Adrenal gland (tissue), 12 donors: ENCODE data around the gene RPS6KA1. TPM values are rescaled to one million over a fixed set of nuclear protein-coding genes. Genes with fewer than 3 reads are reported as not detected.
"Not testable (repeated sequence)": the region's sequence is repeated elsewhere in the genome, so short reads cannot be mapped to it uniquely, and the experiment has no call there.

Experiments
- DNase-seq, 7 donors: peaks; one replicate each; pipeline ENCODE4 v3.0.0-alpha.2; 2019 to 2020
- H3K27ac ChIP-seq, 5 donors: fragments of 200-600 bp; sonication (generic) in 4 of 5; 1 replicate in 3 of 5; 2 replicates in 2 of 5; pipeline versions ENCODE4 v1.5.1 to v1.8.0; 2016 to 2020; ENCODE audit warnings: mild to moderate bottlenecking in 1 of 5
- H3K27me3 ChIP-seq: fragments of 200-600 bp; 2 replicates; pipeline ENCODE4 v1.8.0; 2021
- H3K36me3 ChIP-seq, 2 donors: fragments of 200-600 bp; replicated peaks in 1 of 2; 1 replicate in 1 of 2; 2 replicates in 1 of 2; pipeline versions ENCODE4 v1.5.1 to v1.8.0; 2018 to 2022
- H3K4me1 ChIP-seq, 2 donors: fragments of 200-600 bp; replicated peaks in 1 of 2; 1 replicate in 1 of 2; 2 replicates in 1 of 2; pipeline versions ENCODE4 v1.5.1 to v1.8.0; 2018 to 2021
- H3K4me3 ChIP-seq, 4 donors: fragments of 200-600 bp; sonication (generic) in 3 of 4; one replicate each; pipeline ENCODE4 v1.5.1; 2016 to 2018
- H3K9me3 ChIP-seq, 3 donors: fragments of 200-600 bp; sonication (generic) in 1 of 3; replicated peaks in 1 of 3; 1 replicate in 2 of 3; 2 replicates in 1 of 3; pipeline versions ENCODE4 v1.5.1 to v1.8.0; 2016 to 2021
- CTCF ChIP-seq, 6 experiments: fragments of 450-650 bp in 4 of 6; fragments of 200-600 bp in 2 of 6; sonication (generic) in 1 of 6; IDR thresholded peaks; 1 replicate in 5 of 6; 2 replicates in 1 of 6; pipeline versions ENCODE4 v1.5.1 to v1.8.0; 2016 to 2021; ENCODE audit warnings: antibody characterized with exemption in 6 of 6, mild to moderate bottlenecking in 2 of 6, moderate library complexity in 1 of 6
- POLR2A ChIP-seq, 2 donors: fragments of 450-650 bp; IDR thresholded peaks; one replicate each; pipeline ENCODE4 v1.6.1; 2017; ENCODE audit warnings: antibody characterized with exemption in 2 of 2, mild to moderate bottlenecking in 2 of 2, moderate library complexity in 1 of 2
- WGBS, 4 donors: extraction: QIAGEN DNeasy Blood & Tissue Kit in 2 of 4; methylation state at CpG; one replicate each; pipeline versions ENCODE4 v1.1.5 to v1.1.7; 2013 to 2017; 5-methylcytosine and 5-hydroxymethylcytosine counted together
- intact Hi-C, 2 donors: fragments of 100-400 bp; cut with DNase I; formaldehyde crosslinking; loops; one replicate each; pipeline versions ENCODE4 v1.14.1 to v1.15.0; 2022 to 2023
- polyA plus RNA-seq, 3 donors: library from polyadenylated mRNA; stranded (reverse); fragments of 200-250 nt in 2 of 3; fragments of 350-450 nt in 1 of 3; fragmentation: Illumina TruSeq in 1 of 3; extraction: RNeasy Lipid Tissue Mini Kit (QIAGEN cat#74804) in 1 of 3; gene quantifications; one replicate each; pipeline ENCODE4 v1.2.3, GENCODE V29; 2013 to 2014
- total RNA-seq, 9 donors: library from RNA; depleted of rRNA in 4 of 9; stranded (reverse); fragments of >200 nt in 4 of 9; fragments of 120-200 nt in 1 of 9; fragmentation: NEBNext Ultra II Directional in 1 of 9; extraction: Animal tissue kit (Norgen Biotek cat#: 25700) in 1 of 9; gene quantifications; one replicate each; pipeline versions ENCODE4 v1.1.0 to v1.2.4, GENCODE V29; 2013 to 2023
- donor health status: healthy with polysubstance abuse.
- donor health status: Bipolar disorder and iron deficiency.
- donor health status: DM: yes; HTN: yes; CAD: no.
- donor health status: DM: no; HTN: no; CAD: no.
- donor health status: DM: no; HTN: no; CAD: no.
- donor health status: DM: yes; HTN: yes; CAD: no.

Gene RPS6KA1
- total and polyA plus RNA-seq, 12 donors = 17.1 to 51.5 (median 40.1) TPM

GRCh38 chr1:26593385-26593784 lies 63.8 kb downstream of the RPS6KA1 start:
- H3K9me3 ChIP-seq = no peaks in the 10 kb centered on the region
- intact Hi-C loops = no loop called here
- WGBS, 4 donors = 74 to 82% (median 79%) methylated on average over 5 of the region's 5 CpGs
- no peaks in the 10 kb centered on the region for H3K27me3 ChIP-seq
- no peaks in the 10 kb centered on the region for H3K4me1 ChIP-seq
- TF ChIP-seq POLR2A (IDR thresholded peaks at IDR 0.05) (no peak), CTCF (IDR thresholded peaks at IDR 0.05) (no peak)
- peak in 1 of 7 donors; percentile 4 for DNase-seq
- no peak overlapping the region for H3K4me3 ChIP-seq
- H3K27ac ChIP-seq = no peak overlapping the region
- H3K36me3 ChIP-seq = no peaks in the 10 kb centered on the region

GRCh38 chr1:26594593-26594992 lies 65.0 kb downstream of the RPS6KA1 start:
- intact Hi-C loops, H3K4me3 ChIP-seq, DNase-seq, H3K27ac ChIP-seq, H3K27me3 ChIP-seq, H3K4me1 ChIP-seq, H3K36me3 ChIP-seq, H3K9me3 ChIP-seq: not testable (repeated sequence)
- WGBS, 4 donors = 87 to 93% (median 89%) methylated on average over 6 of the region's 6 CpGs

GRCh38 chr1:26597629-26598039 lies 68.1 kb downstream of the RPS6KA1 start:
- no peaks in the 10 kb centered on the region for H3K9me3 ChIP-seq
- no peak for TF ChIP-seq POLR2A (IDR thresholded peaks at IDR 0.05)
- peak; percentile 67 to 83 (median 71) for TF ChIP-seq CTCF (IDR thresholded peaks at IDR 0.05)
- no peaks in the 10 kb centered on the region for H3K36me3 ChIP-seq
- no peaks in the 10 kb centered on the region for H3K27me3 ChIP-seq
- intact Hi-C loops = no loop called here
- WGBS, 4 donors = 0 to 7% (median 4%) methylated on average over 2 of the region's 2 CpGs
- H3K4me1 ChIP-seq = no peaks in the 10 kb centered on the region
- no peak overlapping the region for H3K27ac ChIP-seq
- no peak for DNase-seq
- no peak overlapping the region for H3K4me3 ChIP-seq

DNA sequence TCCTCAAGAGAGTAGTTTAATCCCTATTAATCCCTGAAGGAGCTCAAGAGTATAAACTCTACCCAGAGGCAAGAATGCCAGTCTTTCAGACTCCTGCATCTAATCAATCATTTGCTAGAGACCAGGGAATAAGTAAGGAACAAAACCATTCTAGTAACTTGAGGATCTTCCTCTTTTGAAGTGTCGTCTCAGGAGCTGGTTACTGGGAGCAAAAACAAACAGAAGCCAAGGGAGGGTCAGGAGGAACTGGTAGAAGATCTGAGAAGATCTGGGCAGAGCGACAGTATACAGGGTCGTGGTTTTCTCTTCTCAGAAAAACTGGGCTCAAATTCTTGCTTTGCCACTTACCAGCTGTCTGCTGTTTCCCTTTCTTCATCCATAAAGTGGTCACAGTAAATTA lies 69.3 kb downstream of the RPS6KA1 start:
- WGBS, 4 donors = 56 to 63% (median 61%) methylated on average over 3 of the region's 3 CpGs
- H3K9me3 ChIP-seq = no peaks in the 10 kb centered on the region
- H3K4me3 ChIP-seq = no peak overlapping the region
- no peak overlapping the region for H3K27ac ChIP-seq
- TF ChIP-seq POLR2A (IDR thresholded peaks at IDR 0.05) = no peak
- TF ChIP-seq CTCF (IDR thresholded peaks at IDR 0.05) = no peak
- DNase-seq = no peak
- no peaks in the 10 kb centered on the region for H3K27me3 ChIP-seq
- no peaks in the 10 kb centered on the region for H3K4me1 ChIP-seq
- intact Hi-C loops = no loop called here
- H3K36me3 ChIP-seq = no peaks in the 10 kb centered on the region

GRCh38 chr1:26602378-26602959 lies 72.9 kb downstream of the RPS6KA1 start:
- H3K36me3 ChIP-seq = no peaks in the 10 kb centered on the region
- H3K4me3 ChIP-seq = no peak overlapping the region
- 0 to 1% (median 0%) methylated on average over 2 of the region's 2 CpGs for WGBS, 4 donors
- intact Hi-C loops = loop anchor here (5.0 to 10.0 kb wide), 4 partner anchors 75 to 282 kb away; no protein-coding TSS in a partner anchor
- no peak overlapping the region for H3K27ac ChIP-seq
- H3K27me3 ChIP-seq = no peaks in the 10 kb centered on the region
- DNase-seq = peak in 4 of 7 donors; percentile 29 to 67 (median 61)
- H3K9me3 ChIP-seq = no peaks in the 10 kb centered on the region
- H3K4me1 ChIP-seq = no peaks in the 10 kb centered on the region
- TF ChIP-seq POLR2A (IDR thresholded peaks at IDR 0.05) (no peak), CTCF (IDR thresholded peaks at IDR 0.05) (peak; percentile 70 to 97 (median 92))
